Loucy (cell line): ENCODE results near the gene ITSN1.

Experiments
- H2AFZ ChIP-seq: fragments of 200-600 bp; sonication (generic); 2 replicates; pipeline ENCODE4 v1.6.0; 2016; ENCODE audit warnings: antibody characterized with exemption, mild to moderate bottlenecking, low read length, moderate library complexity
- H3F3A ChIP-seq: fragments of 200-600 bp; 2 replicates; pipeline ENCODE4 v1.6.0; 2016; ENCODE audit warnings: antibody characterized with exemption, low read depth, mild to moderate bottlenecking
- H3K27me3 ChIP-seq: fragments of 200-600 bp; sonication (generic); 2 replicates; pipeline ENCODE4 v1.6.1; 2014; ENCODE audit warnings: low read length, mild to moderate bottlenecking; ENCODE audit not compliant: insufficient read depth, poor library complexity, severe bottlenecking
- H3K36me3 ChIP-seq: fragments of 200-600 bp; sonication (generic); 2 replicates; pipeline ENCODE4 v1.6.1; 2016; ENCODE audit warnings: low read length; ENCODE audit not compliant: insufficient read depth
- H3K4me1 ChIP-seq: fragments of 200-600 bp; sonication (generic); 2 replicates; pipeline ENCODE4 v1.5.1; 2014; ENCODE audit warnings: low read length, mild to moderate bottlenecking; ENCODE audit not compliant: insufficient read depth, poor library complexity, severe bottlenecking
- H3K4me2 ChIP-seq: fragments of 200-600 bp; sonication (generic); 2 replicates; pipeline ENCODE4 v1.6.0; 2014; ENCODE audit warnings: antibody characterized with exemption, low read length, low read depth, mild to moderate bottlenecking; ENCODE audit not compliant: poor library complexity, severe bottlenecking
- H3K4me3 ChIP-seq: fragments of 200-600 bp; sonication (generic); 2 replicates; pipeline ENCODE4 v1.5.1; 2014; ENCODE audit warnings: low read length, mild to moderate bottlenecking, mixed read lengths; ENCODE audit not compliant: poor library complexity, severe bottlenecking
- H3K79me2 ChIP-seq: fragments of 200-600 bp; sonication (generic); 2 replicates; pipeline ENCODE4 v1.6.1; 2014; ENCODE audit warnings: low read length; ENCODE audit not compliant: insufficient read depth
- H3K9ac ChIP-seq: fragments of 200-600 bp; sonication (generic); 2 replicates; pipeline ENCODE4 v1.6.0; 2014; ENCODE audit warnings: mild to moderate bottlenecking, low read depth, low read length, moderate library complexity; ENCODE audit not compliant: poor library complexity, severe bottlenecking
- H3K9me2 ChIP-seq: fragments of 200-600 bp; sonication (generic); replicated peaks from 2 replicates; pipeline ENCODE4 v1.6.1; 2016; ENCODE audit warnings: low read depth, low read length, mixed read lengths
- H3K9me3 ChIP-seq: fragments of 200-600 bp; sonication (generic); 2 replicates; pipeline ENCODE4 v1.6.1; 2014; ENCODE audit warnings: mild to moderate bottlenecking, antibody characterized with exemption, low read length, low read depth; ENCODE audit not compliant: insufficient read depth
- H4K20me1 ChIP-seq: fragments of 200-600 bp; sonication (generic); 2 replicates; pipeline ENCODE4 v1.6.0; 2014; ENCODE audit warnings: antibody characterized with exemption, low read length, mild to moderate bottlenecking; ENCODE audit not compliant: insufficient read depth, poor library complexity, severe bottlenecking
- EZH2phosphoT487 ChIP-seq: fragments of 200-600 bp; IDR thresholded peaks from 2 replicates; pipeline ENCODE4 v1.6.1; 2018; ENCODE audit warnings: antibody characterized with exemption, mild to moderate bottlenecking, moderate library complexity, borderline replicate concordance
- TF ChIP-seq, protein P1 (sequence below): fragments of 200-600 bp; sonication (generic); conservative IDR thresholded peaks from 2 replicates; pipeline ENCODE4 v1.5.1; 2014; ENCODE audit warnings: mild to moderate bottlenecking, antibody characterized with exemption, low read length

ITSN1 gene

DNA sequence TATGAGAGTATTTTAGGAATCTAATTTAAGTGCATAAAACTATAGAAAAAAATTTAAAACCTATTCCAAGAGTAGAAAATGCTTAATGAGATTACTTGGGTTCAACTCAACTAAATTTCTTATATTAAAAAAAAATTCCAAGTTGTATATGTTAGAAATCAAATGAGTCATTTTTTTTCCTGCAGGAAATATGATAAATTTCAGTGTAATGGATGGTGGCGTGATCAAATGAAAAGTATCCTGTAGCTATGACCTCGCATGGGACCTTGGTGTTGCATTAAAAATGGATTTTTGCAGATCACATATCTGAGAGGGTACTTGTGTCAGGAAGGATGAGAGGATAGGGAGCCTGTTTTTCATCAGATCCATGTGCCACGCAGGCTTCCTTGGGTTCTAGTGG is 255.4 kb downstream of the ITSN1 start:
- Histone ChIP-seq H3F3A (no peaks in the 10 kb centered on the region), H2AFZ (no peak overlapping the region)

DNA sequence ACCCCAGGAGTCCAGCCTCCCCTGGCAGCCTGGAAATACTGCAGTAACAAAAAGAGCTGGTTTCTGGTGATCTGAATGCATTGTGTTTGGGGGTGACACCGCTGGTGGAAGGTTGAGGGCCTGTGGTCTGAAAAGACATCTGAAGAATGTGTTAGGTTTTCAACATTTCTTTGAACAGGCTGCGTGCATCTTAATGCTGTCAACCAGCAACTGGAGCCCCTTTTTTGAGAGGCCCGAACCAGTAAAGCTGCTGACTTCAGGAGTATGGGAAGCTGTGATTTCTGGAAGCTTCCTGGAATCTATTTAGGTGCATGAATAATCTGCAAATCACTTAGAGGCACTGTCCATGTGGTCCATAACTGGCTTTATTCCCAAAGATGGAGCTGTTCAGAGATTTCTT is 256.3 kb downstream of the ITSN1 start:
- no peak overlapping the region for H3K9ac ChIP-seq
- H3F3A ChIP-seq: no peaks in the 10 kb centered on the region
- H3K4me2 ChIP-seq: no peak overlapping the region
- TF ChIP-seq, protein P1, sequence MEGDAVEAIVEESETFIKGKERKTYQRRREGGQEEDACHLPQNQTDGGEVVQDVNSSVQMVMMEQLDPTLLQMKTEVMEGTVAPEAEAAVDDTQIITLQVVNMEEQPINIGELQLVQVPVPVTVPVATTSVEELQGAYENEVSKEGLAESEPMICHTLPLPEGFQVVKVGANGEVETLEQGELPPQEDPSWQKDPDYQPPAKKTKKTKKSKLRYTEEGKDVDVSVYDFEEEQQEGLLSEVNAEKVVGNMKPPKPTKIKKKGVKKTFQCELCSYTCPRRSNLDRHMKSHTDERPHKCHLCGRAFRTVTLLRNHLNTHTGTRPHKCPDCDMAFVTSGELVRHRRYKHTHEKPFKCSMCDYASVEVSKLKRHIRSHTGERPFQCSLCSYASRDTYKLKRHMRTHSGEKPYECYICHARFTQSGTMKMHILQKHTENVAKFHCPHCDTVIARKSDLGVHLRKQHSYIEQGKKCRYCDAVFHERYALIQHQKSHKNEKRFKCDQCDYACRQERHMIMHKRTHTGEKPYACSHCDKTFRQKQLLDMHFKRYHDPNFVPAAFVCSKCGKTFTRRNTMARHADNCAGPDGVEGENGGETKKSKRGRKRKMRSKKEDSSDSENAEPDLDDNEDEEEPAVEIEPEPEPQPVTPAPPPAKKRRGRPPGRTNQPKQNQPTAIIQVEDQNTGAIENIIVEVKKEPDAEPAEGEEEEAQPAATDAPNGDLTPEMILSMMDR: no peak
- H3K27me3 ChIP-seq: no peaks in the 10 kb centered on the region
- no peaks in the 10 kb centered on the region for H4K20me1 ChIP-seq
- no peaks in the 10 kb centered on the region for H3K9me3 ChIP-seq
- H3K79me2 ChIP-seq: no peaks in the 10 kb centered on the region
- H3K4me1 ChIP-seq: peaks cover 10% of the 10 kb centered on the region
- no peaks in the 10 kb centered on the region for H3K9me2 ChIP-seq
- H3K4me3 ChIP-seq: no peak overlapping the region
- H3K36me3 ChIP-seq: peaks cover 18% of the 10 kb centered on the region; the same call in 1 of the 2 replicates
- no peak overlapping the region for H2AFZ ChIP-seq

More for the DNA sequence above, 255.4 kb downstream of the ITSN1 start:
- H3K9me3 ChIP-seq: no peaks in the 10 kb centered on the region
- no peaks in the 10 kb centered on the region for H4K20me1 ChIP-seq
- TF ChIP-seq, protein P1: no peak
- no peak for TF ChIP-seq EZH2phosphoT487
- peaks cover 10% of the 10 kb centered on the region for H3K4me1 ChIP-seq
- H3K4me2 ChIP-seq: no peak overlapping the region
- H3K36me3 ChIP-seq: peaks cover 9% of the 10 kb centered on the region; the same call in 1 of the 2 replicates
- H3K79me2 ChIP-seq: no peaks in the 10 kb centered on the region
- no peak overlapping the region for H3K4me3 ChIP-seq
- H3K9ac ChIP-seq: no peak overlapping the region
- no peaks in the 10 kb centered on the region for H3K27me3 ChIP-seq
- H3K9me2 ChIP-seq: no peaks in the 10 kb centered on the region

DNA sequence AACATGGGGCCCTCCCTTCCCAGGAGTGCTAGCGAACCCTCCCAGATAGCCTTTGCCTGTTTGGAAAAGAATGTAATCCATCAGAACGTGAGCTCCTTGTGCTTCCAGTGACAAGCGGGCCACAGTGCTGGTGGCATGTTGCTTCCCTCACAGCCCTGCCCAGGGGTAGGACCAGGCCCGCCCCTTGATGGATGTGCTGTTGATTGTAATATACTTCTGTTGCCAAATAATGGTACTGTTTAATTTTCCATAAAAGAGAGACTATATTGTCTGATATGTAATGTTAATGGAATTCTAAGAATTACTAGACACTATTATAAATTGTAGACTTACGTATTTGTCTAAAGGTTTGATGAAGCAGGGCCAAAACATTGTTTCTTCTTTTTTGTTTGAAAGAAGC is 256.9 kb downstream of the ITSN1 start:
- Histone ChIP-seq H3K79me2 (no peaks in the 10 kb centered on the region), H3F3A (no peaks in the 10 kb centered on the region), H3K4me2 (no peak overlapping the region), H4K20me1 (no peaks in the 10 kb centered on the region), H3K9me3 (no peaks in the 10 kb centered on the region), H3K9ac (no peak overlapping the region), H2AFZ (no peak overlapping the region), H3K36me3 (peaks cover 22% of the 10 kb centered on the region; the same call in 1 of the 2 replicates), H3K9me2 (no peaks in the 10 kb centered on the region), H3K4me1 (peaks cover 7% of the 10 kb centered on the region), H3K27me3 (no peaks in the 10 kb centered on the region), H3K4me3 (no peak overlapping the region)
- no peak for TF ChIP-seq EZH2phosphoT487
- TF ChIP-seq, protein P1: no peak
